GM23338 (cell line): ENCODE results near the gene UNC45B. TPM values are rescaled to one million over a fixed set of nuclear protein-coding genes. Genes with fewer than 3 reads are reported as not detected.

Experiments used
- ATAC-seq: fragments of 200-7000 bp; cut with Tn5 transposase; 3 replicates; pipeline ENCODE4 v1.9.1; 2020
- DNase-seq: peaks from one replicate; pipeline ENCODE4 v3.0.0-alpha.2; 2015; ENCODE audit warnings: low spot score
- H2AFZ ChIP-seq: fragments of 200-600 bp; sonication (generic); 2 replicates; pipeline ENCODE4 v1.8.0; 2016; ENCODE audit warnings: antibody characterized with exemption, mild to moderate bottlenecking, moderate library complexity
- H3F3A ChIP-seq: fragments of 200-600 bp; sonication (generic); replicated peaks from 2 replicates; pipeline ENCODE4 v1.8.0; 2017; ENCODE audit warnings: antibody characterized with exemption, mixed run types, low read depth
- H3K27ac ChIP-seq: fragments of 200-600 bp; sonication (generic); 2 replicates; pipeline ENCODE4 v1.6.1; 2016; ENCODE audit warnings: low read depth
- H3K27me3 ChIP-seq: fragments of 200-600 bp; sonication (generic); 2 replicates; pipeline ENCODE4 v1.8.0; 2016; ENCODE audit warnings: mild to moderate bottlenecking, mixed run types, moderate library complexity; ENCODE audit not compliant: insufficient read depth
- H3K36me3 ChIP-seq: fragments of 200-600 bp; sonication (generic); 2 replicates; pipeline ENCODE4 v1.8.0; 2016; ENCODE audit warnings: mild to moderate bottlenecking; ENCODE audit not compliant: insufficient read depth
- H3K4me1 ChIP-seq: fragments of 200-600 bp; sonication (generic); 2 replicates; pipeline ENCODE4 v1.8.0; 2016; ENCODE audit warnings: mild to moderate bottlenecking, moderate library complexity; ENCODE audit not compliant: insufficient read depth
- H3K4me2 ChIP-seq: fragments of 200-600 bp; sonication (generic); 2 replicates; pipeline ENCODE4 v1.7.1; 2017; ENCODE audit warnings: mixed run types
- H3K4me3 ChIP-seq: fragments of 200-600 bp; sonication (generic); 2 replicates; pipeline ENCODE4 v1.6.1; 2016; ENCODE audit warnings: mixed run types
- H3K79me2 ChIP-seq: fragments of 200-600 bp; sonication (generic); replicated peaks from 2 replicates; pipeline ENCODE4 v1.8.0; 2017; ENCODE audit warnings: mild to moderate bottlenecking; ENCODE audit not compliant: insufficient read depth
- H3K9me2 ChIP-seq: fragments of 200-600 bp; sonication (generic); 2 replicates; pipeline ENCODE4 v1.8.0; 2017; ENCODE audit not compliant: insufficient read depth
- H4K20me1 ChIP-seq: fragments of 200-600 bp; sonication (generic); replicated peaks from 2 replicates; pipeline ENCODE4 v1.8.0; 2017; ENCODE audit warnings: mild to moderate bottlenecking; ENCODE audit not compliant: insufficient read depth
- H3K27ac Mint-ChIP-seq: 2 replicates; pipeline ENCODE4 v1.8.0; 2020; ENCODE audit warnings: inconsistent platforms, mild to moderate bottlenecking, moderate library complexity, mixed read lengths
- H3K27me3 Mint-ChIP-seq: 3 replicates; pipeline ENCODE4 v1.8.0; 2022; ENCODE audit warnings: low read depth, mild to moderate bottlenecking, moderate library complexity, mixed read lengths, inconsistent platforms; ENCODE audit not compliant: insufficient read depth, poor library complexity
- H3K36me3 Mint-ChIP-seq: 3 replicates; pipeline ENCODE4 v1.8.0; 2021; ENCODE audit warnings: low read depth, mild to moderate bottlenecking, inconsistent platforms, moderate library complexity, mixed read lengths
- H3K4me1 Mint-ChIP-seq: 3 replicates; pipeline ENCODE4 v1.8.0; 2020; ENCODE audit warnings: mild to moderate bottlenecking, inconsistent platforms, mixed read lengths
- H3K4me3 Mint-ChIP-seq: 3 replicates; pipeline ENCODE4 v1.8.0; 2021; ENCODE audit warnings: moderate library complexity, mild to moderate bottlenecking, inconsistent platforms, mixed read lengths
- H3K9me3 Mint-ChIP-seq: 3 replicates; pipeline ENCODE4 v1.8.0; 2020; ENCODE audit warnings: moderate library complexity, mild to moderate bottlenecking, inconsistent platforms, mixed read lengths
- CREB1 ChIP-seq: fragments of 250-450 bp; sonication (Bioruptor Pico); IDR thresholded peaks from 2 replicates; pipeline ENCODE4 v1.5.0; 2020; ENCODE audit warnings: low read depth, mild to moderate bottlenecking, moderate library complexity
- EZH2 ChIP-seq: fragments of 200-600 bp; sonication (generic); IDR thresholded peaks from one replicate; pipeline ENCODE4 v1.8.0; 2017; ENCODE audit warnings: antibody characterized with exemption, mild to moderate bottlenecking, low read depth; ENCODE audit not compliant: unreplicated experiment
- EZH2phosphoT487 ChIP-seq: fragments of 200-600 bp; sonication (generic); IDR thresholded peaks from one replicate; pipeline ENCODE4 v1.8.1; 2018; ENCODE audit warnings: antibody characterized with exemption; ENCODE audit not compliant: unreplicated experiment
- JUNB ChIP-seq: IDR thresholded peaks from one replicate; pipeline ENCODE4 v1.6.1; 2016; ENCODE audit warnings: antibody characterized with exemption; ENCODE audit not compliant: unreplicated experiment
- NANOG ChIP-seq: IDR thresholded peaks from 2 replicates; pipeline ENCODE4 v1.6.1; 2016; ENCODE audit warnings: antibody characterized with exemption, borderline replicate concordance
- POLR2AphosphoS5 ChIP-seq: IDR thresholded peaks from 2 replicates; pipeline ENCODE4 v1.6.1; 2016; ENCODE audit warnings: antibody characterized with exemption, low read depth
- STAT1 ChIP-seq: IDR thresholded peaks from one replicate; pipeline ENCODE4 v1.6.1; 2016; ENCODE audit warnings: antibody characterized with exemption; ENCODE audit not compliant: unreplicated experiment
- ZNF114 ChIP-seq: fragments of 250-450 bp; sonication (Bioruptor Pico); IDR thresholded peaks from 2 replicates; pipeline ENCODE4 v1.5.0; 2020; ENCODE audit warnings: mild to moderate bottlenecking, moderate library complexity
- ZNF331 ChIP-seq: fragments of 250-450 bp; sonication (Bioruptor Pico); IDR thresholded peaks from 2 replicates; pipeline ENCODE4 v1.5.0; 2020; ENCODE audit warnings: low read depth, mild to moderate bottlenecking, moderate library complexity
- polyA plus RNA-seq: library from polyadenylated mRNA; unstranded; fragments of >200 nt; fragmentation: Nextera tagmentation; extraction: Ambion mirVana; gene quantifications from 2 replicates; pipeline ENCODE4 v1.2.1, GENCODE V29; 2016
- total RNA-seq: library from RNA; depleted of rRNA; stranded (reverse); fragments of >200 nt; shearing (Covaris generic); gene quantifications from 2 replicates; pipeline ENCODE4 v1.2.3, GENCODE V29; 2014
- TF ChIP-seq, protein P1 (sequence below): IDR thresholded peaks from 2 replicates; pipeline ENCODE4 v1.6.1; 2016; ENCODE audit warnings: antibody characterized with exemption
- TF ChIP-seq, protein P2 (sequence below): IDR thresholded peaks from one replicate; pipeline ENCODE4 v1.6.1; 2018; ENCODE audit warnings: antibody characterized with exemption; ENCODE audit not compliant: unreplicated experiment
- TF ChIP-seq, protein P3 (sequence below): fragments of 250-450 bp; sonication (Bioruptor Pico); IDR thresholded peaks from 2 replicates; pipeline ENCODE4 v1.5.0; 2020; ENCODE audit warnings: mild to moderate bottlenecking, moderate library complexity
- TF ChIP-seq, protein P4 (sequence below), 2 experiments: fragments of 200-600 bp in 1 of 2; sonication (generic) in 1 of 2; conservative IDR thresholded peaks; 2 replicates each; pipeline versions ENCODE4 v1.5.1 to v1.6.1; 2016 to 2017; ENCODE audit warnings: antibody characterized with exemption in 2 of 2, low read depth in 2 of 2, mild to moderate bottlenecking in 2 of 2, moderate library complexity in 1 of 2

UNC45B gene
- total and polyA plus RNA-seq, 2 experiments from 2014 or later, result 0.03 TPM; not detected in 1

DNA sequence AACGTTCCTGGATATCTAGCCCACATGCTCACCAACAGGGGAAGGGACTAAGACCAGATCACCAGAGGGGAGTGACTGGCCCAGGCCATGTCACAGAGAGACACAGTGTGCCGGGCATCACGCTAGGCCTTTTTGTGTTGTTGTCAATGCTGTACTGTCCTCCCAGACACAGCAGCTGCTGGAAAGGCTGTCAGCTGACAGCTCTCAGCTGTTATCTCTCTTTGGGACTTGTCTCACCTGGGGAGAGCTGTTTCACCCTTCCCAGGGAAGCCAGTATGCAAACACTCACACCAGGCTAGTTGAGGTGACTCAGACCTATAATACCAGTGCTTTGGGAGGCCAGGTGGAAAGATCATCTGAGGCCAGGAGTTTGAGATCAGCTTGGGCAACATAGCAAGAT, 19.4 kb downstream of the UNC45B start:
- TF ChIP-seq CREB1 (CRISPR knock-in tag) (no peak), NANOG (no peak), EZH2 (no peak), EZH2phosphoT487 (no peak), ZNF331 (CRISPR knock-in tag) (no peak), ZNF114 (CRISPR knock-in tag) (no peak), JUNB (no peak), POLR2AphosphoS5 (no peak), STAT1 (no peak)
- TF ChIP-seq, protein P1, sequence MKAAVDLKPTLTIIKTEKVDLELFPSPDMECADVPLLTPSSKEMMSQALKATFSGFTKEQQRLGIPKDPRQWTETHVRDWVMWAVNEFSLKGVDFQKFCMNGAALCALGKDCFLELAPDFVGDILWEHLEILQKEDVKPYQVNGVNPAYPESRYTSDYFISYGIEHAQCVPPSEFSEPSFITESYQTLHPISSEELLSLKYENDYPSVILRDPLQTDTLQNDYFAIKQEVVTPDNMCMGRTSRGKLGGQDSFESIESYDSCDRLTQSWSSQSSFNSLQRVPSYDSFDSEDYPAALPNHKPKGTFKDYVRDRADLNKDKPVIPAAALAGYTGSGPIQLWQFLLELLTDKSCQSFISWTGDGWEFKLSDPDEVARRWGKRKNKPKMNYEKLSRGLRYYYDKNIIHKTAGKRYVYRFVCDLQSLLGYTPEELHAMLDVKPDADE, result no peak
- TF ChIP-seq, protein P2, sequence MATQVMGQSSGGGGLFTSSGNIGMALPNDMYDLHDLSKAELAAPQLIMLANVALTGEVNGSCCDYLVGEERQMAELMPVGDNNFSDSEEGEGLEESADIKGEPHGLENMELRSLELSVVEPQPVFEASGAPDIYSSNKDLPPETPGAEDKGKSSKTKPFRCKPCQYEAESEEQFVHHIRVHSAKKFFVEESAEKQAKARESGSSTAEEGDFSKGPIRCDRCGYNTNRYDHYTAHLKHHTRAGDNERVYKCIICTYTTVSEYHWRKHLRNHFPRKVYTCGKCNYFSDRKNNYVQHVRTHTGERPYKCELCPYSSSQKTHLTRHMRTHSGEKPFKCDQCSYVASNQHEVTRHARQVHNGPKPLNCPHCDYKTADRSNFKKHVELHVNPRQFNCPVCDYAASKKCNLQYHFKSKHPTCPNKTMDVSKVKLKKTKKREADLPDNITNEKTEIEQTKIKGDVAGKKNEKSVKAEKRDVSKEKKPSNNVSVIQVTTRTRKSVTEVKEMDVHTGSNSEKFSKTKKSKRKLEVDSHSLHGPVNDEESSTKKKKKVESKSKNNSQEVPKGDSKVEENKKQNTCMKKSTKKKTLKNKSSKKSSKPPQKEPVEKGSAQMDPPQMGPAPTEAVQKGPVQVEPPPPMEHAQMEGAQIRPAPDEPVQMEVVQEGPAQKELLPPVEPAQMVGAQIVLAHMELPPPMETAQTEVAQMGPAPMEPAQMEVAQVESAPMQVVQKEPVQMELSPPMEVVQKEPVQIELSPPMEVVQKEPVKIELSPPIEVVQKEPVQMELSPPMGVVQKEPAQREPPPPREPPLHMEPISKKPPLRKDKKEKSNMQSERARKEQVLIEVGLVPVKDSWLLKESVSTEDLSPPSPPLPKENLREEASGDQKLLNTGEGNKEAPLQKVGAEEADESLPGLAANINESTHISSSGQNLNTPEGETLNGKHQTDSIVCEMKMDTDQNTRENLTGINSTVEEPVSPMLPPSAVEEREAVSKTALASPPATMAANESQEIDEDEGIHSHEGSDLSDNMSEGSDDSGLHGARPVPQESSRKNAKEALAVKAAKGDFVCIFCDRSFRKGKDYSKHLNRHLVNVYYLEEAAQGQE, result no peak
- TF ChIP-seq, protein P3, sequence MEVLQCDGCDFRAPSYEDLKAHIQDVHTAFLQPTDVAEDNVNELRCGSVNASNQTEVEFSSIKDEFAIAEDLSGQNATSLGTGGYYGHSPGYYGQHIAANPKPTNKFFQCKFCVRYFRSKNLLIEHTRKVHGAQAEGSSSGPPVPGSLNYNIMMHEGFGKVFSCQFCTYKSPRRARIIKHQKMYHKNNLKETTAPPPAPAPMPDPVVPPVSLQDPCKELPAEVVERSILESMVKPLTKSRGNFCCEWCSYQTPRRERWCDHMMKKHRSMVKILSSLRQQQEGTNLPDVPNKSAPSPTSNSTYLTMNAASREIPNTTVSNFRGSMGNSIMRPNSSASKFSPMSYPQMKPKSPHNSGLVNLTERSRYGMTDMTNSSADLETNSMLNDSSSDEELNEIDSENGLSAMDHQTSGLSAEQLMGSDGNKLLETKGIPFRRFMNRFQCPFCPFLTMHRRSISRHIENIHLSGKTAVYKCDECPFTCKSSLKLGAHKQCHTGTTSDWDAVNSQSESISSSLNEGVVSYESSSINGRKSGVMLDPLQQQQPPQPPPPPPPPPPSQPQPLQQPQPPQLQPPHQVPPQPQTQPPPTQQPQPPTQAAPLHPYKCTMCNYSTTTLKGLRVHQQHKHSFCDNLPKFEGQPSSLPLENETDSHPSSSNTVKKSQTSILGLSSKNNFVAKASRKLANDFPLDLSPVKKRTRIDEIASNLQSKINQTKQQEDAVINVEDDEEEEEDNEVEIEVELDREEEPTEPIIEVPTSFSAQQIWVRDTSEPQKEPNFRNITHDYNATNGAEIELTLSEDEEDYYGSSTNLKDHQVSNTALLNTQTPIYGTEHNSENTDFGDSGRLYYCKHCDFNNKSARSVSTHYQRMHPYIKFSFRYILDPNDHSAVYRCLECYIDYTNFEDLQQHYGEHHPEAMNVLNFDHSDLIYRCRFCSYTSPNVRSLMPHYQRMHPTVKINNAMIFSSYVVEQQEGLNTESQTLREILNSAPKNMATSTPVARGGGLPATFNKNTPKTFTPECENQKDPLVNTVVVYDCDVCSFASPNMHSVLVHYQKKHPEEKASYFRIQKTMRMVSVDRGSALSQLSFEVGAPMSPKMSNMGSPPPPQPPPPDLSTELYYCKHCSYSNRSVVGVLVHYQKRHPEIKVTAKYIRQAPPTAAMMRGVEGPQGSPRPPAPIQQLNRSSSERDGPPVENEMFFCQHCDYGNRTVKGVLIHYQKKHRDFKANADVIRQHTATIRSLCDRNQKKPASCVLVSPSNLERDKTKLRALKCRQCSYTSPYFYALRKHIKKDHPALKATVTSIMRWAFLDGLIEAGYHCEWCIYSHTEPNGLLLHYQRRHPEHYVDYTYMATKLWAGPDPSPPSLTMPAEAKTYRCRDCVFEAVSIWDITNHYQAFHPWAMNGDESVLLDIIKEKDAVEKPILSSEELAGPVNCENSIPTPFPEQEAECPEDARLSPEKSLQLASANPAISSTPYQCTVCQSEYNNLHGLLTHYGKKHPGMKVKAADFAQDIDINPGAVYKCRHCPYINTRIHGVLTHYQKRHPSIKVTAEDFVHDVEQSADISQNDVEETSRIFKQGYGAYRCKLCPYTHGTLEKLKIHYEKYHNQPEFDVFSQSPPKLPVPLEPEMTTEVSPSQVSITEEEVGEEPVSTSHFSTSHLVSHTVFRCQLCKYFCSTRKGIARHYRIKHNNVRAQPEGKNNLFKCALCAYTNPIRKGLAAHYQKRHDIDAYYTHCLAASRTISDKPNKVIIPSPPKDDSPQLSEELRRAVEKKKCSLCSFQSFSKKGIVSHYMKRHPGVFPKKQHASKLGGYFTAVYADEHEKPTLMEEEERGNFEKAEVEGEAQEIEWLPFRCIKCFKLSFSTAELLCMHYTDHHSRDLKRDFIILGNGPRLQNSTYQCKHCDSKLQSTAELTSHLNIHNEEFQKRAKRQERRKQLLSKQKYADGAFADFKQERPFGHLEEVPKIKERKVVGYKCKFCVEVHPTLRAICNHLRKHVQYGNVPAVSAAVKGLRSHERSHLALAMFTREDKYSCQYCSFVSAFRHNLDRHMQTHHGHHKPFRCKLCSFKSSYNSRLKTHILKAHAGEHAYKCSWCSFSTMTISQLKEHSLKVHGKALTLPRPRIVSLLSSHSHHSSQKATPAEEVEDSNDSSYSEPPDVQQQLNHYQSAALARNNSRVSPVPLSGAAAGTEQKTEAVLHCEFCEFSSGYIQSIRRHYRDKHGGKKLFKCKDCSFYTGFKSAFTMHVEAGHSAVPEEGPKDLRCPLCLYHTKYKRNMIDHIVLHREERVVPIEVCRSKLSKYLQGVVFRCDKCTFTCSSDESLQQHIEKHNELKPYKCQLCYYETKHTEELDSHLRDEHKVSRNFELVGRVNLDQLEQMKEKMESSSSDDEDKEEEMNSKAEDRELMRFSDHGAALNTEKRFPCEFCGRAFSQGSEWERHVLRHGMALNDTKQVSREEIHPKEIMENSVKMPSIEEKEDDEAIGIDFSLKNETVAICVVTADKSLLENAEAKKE, result no peak
- TF ChIP-seq, protein P4, sequence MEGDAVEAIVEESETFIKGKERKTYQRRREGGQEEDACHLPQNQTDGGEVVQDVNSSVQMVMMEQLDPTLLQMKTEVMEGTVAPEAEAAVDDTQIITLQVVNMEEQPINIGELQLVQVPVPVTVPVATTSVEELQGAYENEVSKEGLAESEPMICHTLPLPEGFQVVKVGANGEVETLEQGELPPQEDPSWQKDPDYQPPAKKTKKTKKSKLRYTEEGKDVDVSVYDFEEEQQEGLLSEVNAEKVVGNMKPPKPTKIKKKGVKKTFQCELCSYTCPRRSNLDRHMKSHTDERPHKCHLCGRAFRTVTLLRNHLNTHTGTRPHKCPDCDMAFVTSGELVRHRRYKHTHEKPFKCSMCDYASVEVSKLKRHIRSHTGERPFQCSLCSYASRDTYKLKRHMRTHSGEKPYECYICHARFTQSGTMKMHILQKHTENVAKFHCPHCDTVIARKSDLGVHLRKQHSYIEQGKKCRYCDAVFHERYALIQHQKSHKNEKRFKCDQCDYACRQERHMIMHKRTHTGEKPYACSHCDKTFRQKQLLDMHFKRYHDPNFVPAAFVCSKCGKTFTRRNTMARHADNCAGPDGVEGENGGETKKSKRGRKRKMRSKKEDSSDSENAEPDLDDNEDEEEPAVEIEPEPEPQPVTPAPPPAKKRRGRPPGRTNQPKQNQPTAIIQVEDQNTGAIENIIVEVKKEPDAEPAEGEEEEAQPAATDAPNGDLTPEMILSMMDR (conservative IDR thresholded peaks at IDR 0.05; ENCODE audit: low read depth in 2 of 2), result no peak
- Histone ChIP-seq H3K4me2 (no peak overlapping the region), H3K27me3 (no peaks in the 10 kb centered on the region), H3K27ac (no peak overlapping the region), H3K79me2 (no peaks in the 10 kb centered on the region), H3K9me2 (no peaks in the 10 kb centered on the region), H3K36me3 (no peaks in the 10 kb centered on the region), H3F3A (no peaks in the 10 kb centered on the region), H3K4me1 (no peaks in the 10 kb centered on the region), H3K4me3 (no peak overlapping the region), H2AFZ (no peak overlapping the region), H4K20me1 (no peaks in the 10 kb centered on the region)
- Mint-ChIP-seq H3K36me3 (no peaks in the 10 kb centered on the region), H3K4me1 (peaks cover 1% of the 10 kb centered on the region; the same call in 2 of the 3 replicates), H3K27me3 (peaks cover 12% of the 10 kb centered on the region), H3K4me3 (no peak overlapping the region), H3K27ac (no peak overlapping the region), H3K9me3 (no peaks in the 10 kb centered on the region)
- DNase-seq (no peak), ATAC-seq (no peak)
